ENCODE data around the gene TRIP13.
"Not testable (repeated sequence)": the region's sequence is repeated elsewhere in the genome, so short reads cannot be mapped to it uniquely, and the experiment has no call there.

TRIP13 gene

GRCh38 chr5:849651-850301 is 42.9 kb upstream of the TRIP13 start:
- H3K27ac ChIP-seq, result no peak overlapping the region
- no peak overlapping the region for H3K4me3 ChIP-seq
- no peak for TF ChIP-seq Cebpa-rat (IDR thresholded peaks at IDR 0.05)
- H4K20me1 ChIP-seq, result peaks cover 9% of the 10 kb centered on the region; the same call in 1 of the 2 replicates
- H3K36me3 ChIP-seq, result no peaks in the 10 kb centered on the region
- no peaks in the 10 kb centered on the region for H3K4me1 ChIP-seq
- no peak overlapping the region for H3K4me2 ChIP-seq
- no peaks in the 10 kb centered on the region for H3K27me3 ChIP-seq
- H3K9me3 ChIP-seq, result no peaks in the 10 kb centered on the region
- H3K9ac ChIP-seq, result no peak overlapping the region

GRCh38 chr5:850511-851006 is 42.1 kb upstream of the TRIP13 start, which contains the start of gene ZDHHC11:
ZDHHC11 (minus strand) TSS chr5:850986; CDS start chr5:850602, 384 bp downstream.
- Histone ChIP-seq H3K4me1 (no peaks in the 10 kb centered on the region), H3K27me3 (no peaks in the 10 kb centered on the region), H3K4me3 (no peak within 1 kb of the TSS), H3K9me3 (no peaks in the 10 kb centered on the region), H3K27ac (no peak within 1 kb of the TSS), H4K20me1 (peaks cover 15% of the 10 kb centered on the region; the same call in 1 of the 2 replicates), H3K9ac (no peak within 1 kb of the TSS), H3K4me2 (no peak within 1 kb of the TSS), H3K36me3 (no peaks in the 10 kb centered on the region)
- TF ChIP-seq Cebpa-rat (IDR thresholded peaks at IDR 0.05), result no peak

- Histone ChIP-seq H3K4me1 (no peaks in the 10 kb centered on the region), H3K27me3 (no peaks in the 10 kb centered on the region), H4K20me1 (peaks cover 18% of the 10 kb centered on the region; the same call in 1 of the 2 replicates), H3K27ac (no peak overlapping the region), H3K4me3 (no peak overlapping the region), H3K9me3 (no peaks in the 10 kb centered on the region), H3K9ac (no peak overlapping the region), H3K36me3 (no peaks in the 10 kb centered on the region), H3K4me2 (no peak overlapping the region)
- no peak for TF ChIP-seq Cebpa-rat (IDR thresholded peaks at IDR 0.05)
Observed at GRCh38 chr5:851076-851475, 41.6 kb upstream of the TRIP13 start.

- no peaks in the 10 kb centered on the region for H3K4me1 ChIP-seq
- no peaks in the 10 kb centered on the region for H3K27me3 ChIP-seq
- no peak overlapping the region for H3K4me3 ChIP-seq
- no peak overlapping the region for H3K4me2 ChIP-seq
- no peak overlapping the region for H3K27ac ChIP-seq
- H3K36me3 ChIP-seq, result no peaks in the 10 kb centered on the region
- TF ChIP-seq Cebpa-rat (IDR thresholded peaks at IDR 0.05), result no peak
- H3K9ac ChIP-seq, result no peak overlapping the region
- peaks cover 18% of the 10 kb centered on the region; the same call in 1 of the 2 replicates for H4K20me1 ChIP-seq
- H3K9me3 ChIP-seq, result no peaks in the 10 kb centered on the region
Observed at GRCh38 chr5:851553-851952, 41.1 kb upstream of the TRIP13 start.

- no peaks in the 10 kb centered on the region for H3K9me3 ChIP-seq
- peaks cover 18% of the 10 kb centered on the region; the same call in 1 of the 2 replicates for H4K20me1 ChIP-seq
- H3K27ac ChIP-seq, result no peak overlapping the region
- no peak overlapping the region for H3K4me2 ChIP-seq
- H3K4me1 ChIP-seq, result peaks cover under 1% of the 10 kb centered on the region; the same call in 1 of the 2 replicates
- no peak overlapping the region for H3K9ac ChIP-seq
- no peak for TF ChIP-seq Cebpa-rat (IDR thresholded peaks at IDR 0.05)
- no peaks in the 10 kb centered on the region for H3K27me3 ChIP-seq
- H3K36me3 ChIP-seq, result no peaks in the 10 kb centered on the region
- H3K4me3 ChIP-seq, result no peak overlapping the region
Observed at GRCh38 chr5:852018-852417, 40.7 kb upstream of the TRIP13 start.

- TF ChIP-seq Cebpa-rat (IDR thresholded peaks at IDR 0.05), result no peak
- H3K27me3 ChIP-seq, result no peaks in the 10 kb centered on the region
- no peak overlapping the region for H3K27ac ChIP-seq
- H3K4me1 ChIP-seq, result peaks cover 7% of the 10 kb centered on the region; the same call in 1 of the 2 replicates
- H3K4me3 ChIP-seq, result no peak overlapping the region
- no peaks in the 10 kb centered on the region for H3K9me3 ChIP-seq
- H3K9ac ChIP-seq, result no peak overlapping the region
- H3K4me2 ChIP-seq, result no peak overlapping the region
- peaks cover 18% of the 10 kb centered on the region; the same call in 1 of the 2 replicates for H4K20me1 ChIP-seq
- H3K36me3 ChIP-seq, result no peaks in the 10 kb centered on the region
Observed at GRCh38 chr5:852431-853401, 40.0 kb upstream of the TRIP13 start.

GRCh38 chr5:853416-854090 is 39.1 kb upstream of the TRIP13 start:
- not testable (repeated sequence) for H3K27me3 ChIP-seq, H3K9me3 ChIP-seq, H3K36me3 ChIP-seq, H3K4me3 ChIP-seq, H3K9ac ChIP-seq, H3K4me1 ChIP-seq, H3K4me2 ChIP-seq, H3K27ac ChIP-seq
- peaks cover 18% of the 10 kb centered on the region; the same call in 1 of the 2 replicates for H4K20me1 ChIP-seq

GRCh38 chr5:854217-854616 is 38.5 kb upstream of the TRIP13 start:
- Histone ChIP-seq H3K36me3 (no peaks in the 10 kb centered on the region; the same call in 1 of the 2 replicates), H3K27ac (no peak overlapping the region), H3K4me1 (peaks cover 7% of the 10 kb centered on the region; the same call in 1 of the 2 replicates), H3K4me3 (no peak overlapping the region), H3K27me3 (no peaks in the 10 kb centered on the region), H3K4me2 (no peak overlapping the region), H3K9ac (no peak overlapping the region), H3K9me3 (no peaks in the 10 kb centered on the region), H4K20me1 (peaks cover 25% of the 10 kb centered on the region; the same call in 1 of the 2 replicates)
- TF ChIP-seq Cebpa-rat (IDR thresholded peaks at IDR 0.05), result no peak

- peaks cover 7% of the 10 kb centered on the region; the same call in 1 of the 2 replicates for H3K4me1 ChIP-seq
Observed at GRCh38 chr5:854966-855743, 37.5 kb upstream of the TRIP13 start.

More at GRCh38 chr5:854966-855743, 37.5 kb upstream of the TRIP13 start:
- Histone ChIP-seq H3K9ac (no peak overlapping the region), H3K27ac (no peak overlapping the region), H3K36me3 (no peaks in the 10 kb centered on the region; the same call in 1 of the 2 replicates), H3K4me3 (no peak overlapping the region), H3K27me3 (no peaks in the 10 kb centered on the region), H3K9me3 (no peaks in the 10 kb centered on the region), H4K20me1 (peaks cover 34% of the 10 kb centered on the region; the same call in 1 of the 2 replicates), H3K4me2 (no peak overlapping the region)
- TF ChIP-seq Cebpa-rat (IDR thresholded peaks at IDR 0.05), result no peak
